Nephron (organoid): Measurements from ENCODE around the gene AGPAT3.

Experiments used
- H3K27ac Mint-ChIP-seq, 3 experiments: 2 replicates each; pipeline ENCODE4 v1.8.0; 2020; ENCODE audit warnings: mixed read lengths in 3 of 3, mild to moderate bottlenecking in 2 of 3, moderate library complexity in 1 of 3
- H3K27me3 Mint-ChIP-seq: 2 replicates; pipeline ENCODE4 v1.8.0; 2021; ENCODE audit warnings: low read depth, mild to moderate bottlenecking, moderate library complexity, mixed read lengths
- H3K36me3 Mint-ChIP-seq: 2 replicates; pipeline ENCODE4 v1.8.0; 2020; ENCODE audit warnings: low read depth, mixed read lengths
- H3K4me1 Mint-ChIP-seq: 2 replicates; pipeline ENCODE4 v1.8.0; 2020; ENCODE audit warnings: mixed read lengths
- H3K4me3 Mint-ChIP-seq, 3 experiments: 2 replicates each; pipeline ENCODE4 v1.8.0; 2020; ENCODE audit warnings: mild to moderate bottlenecking in 3 of 3, mixed read lengths in 3 of 3, moderate library complexity in 2 of 3
- H3K9me3 Mint-ChIP-seq: 2 replicates; pipeline ENCODE4 v1.8.0; 2020; ENCODE audit warnings: mixed read lengths
- TF ChIP-seq, protein P1 (sequence below), 3 experiments: fragments of 200-600 bp; sonication (generic); IDR thresholded peaks; one replicate each; pipeline ENCODE4 v1.5.0; 2021; ENCODE audit warnings: antibody characterized with exemption in 3 of 3; ENCODE audit not compliant: unreplicated experiment in 3 of 3

Gene AGPAT3

DNA sequence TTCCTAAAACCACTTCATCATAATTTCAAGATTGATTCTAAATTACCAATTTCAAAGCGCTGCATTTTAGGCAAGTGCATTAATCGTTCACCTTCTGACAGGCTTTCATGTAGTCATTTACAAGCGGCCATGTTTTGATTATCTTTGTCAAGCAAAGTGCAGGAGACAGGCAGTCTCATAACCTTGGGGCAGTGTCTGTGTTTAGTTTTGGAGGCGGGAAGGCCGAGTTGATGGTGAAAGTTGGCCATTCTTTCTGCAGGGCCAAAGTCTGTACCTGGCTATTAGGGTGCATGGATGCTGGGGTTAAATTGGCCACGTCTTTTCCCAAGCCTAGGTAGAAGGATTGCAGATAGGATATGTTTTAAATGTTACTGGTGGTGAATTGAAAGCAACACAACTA, 2.9 kb downstream of the AGPAT3 start:
- Mint-ChIP-seq H3K27me3 (peaks cover 4% of the 10 kb centered on the region), H3K36me3 (peaks cover 49% of the 10 kb centered on the region)
- TF ChIP-seq, protein P1, sequence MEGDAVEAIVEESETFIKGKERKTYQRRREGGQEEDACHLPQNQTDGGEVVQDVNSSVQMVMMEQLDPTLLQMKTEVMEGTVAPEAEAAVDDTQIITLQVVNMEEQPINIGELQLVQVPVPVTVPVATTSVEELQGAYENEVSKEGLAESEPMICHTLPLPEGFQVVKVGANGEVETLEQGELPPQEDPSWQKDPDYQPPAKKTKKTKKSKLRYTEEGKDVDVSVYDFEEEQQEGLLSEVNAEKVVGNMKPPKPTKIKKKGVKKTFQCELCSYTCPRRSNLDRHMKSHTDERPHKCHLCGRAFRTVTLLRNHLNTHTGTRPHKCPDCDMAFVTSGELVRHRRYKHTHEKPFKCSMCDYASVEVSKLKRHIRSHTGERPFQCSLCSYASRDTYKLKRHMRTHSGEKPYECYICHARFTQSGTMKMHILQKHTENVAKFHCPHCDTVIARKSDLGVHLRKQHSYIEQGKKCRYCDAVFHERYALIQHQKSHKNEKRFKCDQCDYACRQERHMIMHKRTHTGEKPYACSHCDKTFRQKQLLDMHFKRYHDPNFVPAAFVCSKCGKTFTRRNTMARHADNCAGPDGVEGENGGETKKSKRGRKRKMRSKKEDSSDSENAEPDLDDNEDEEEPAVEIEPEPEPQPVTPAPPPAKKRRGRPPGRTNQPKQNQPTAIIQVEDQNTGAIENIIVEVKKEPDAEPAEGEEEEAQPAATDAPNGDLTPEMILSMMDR (IDR thresholded peaks at IDR 0.05; ENCODE audit: unreplicated experiment in 3 of 3) = no peak

DNA sequence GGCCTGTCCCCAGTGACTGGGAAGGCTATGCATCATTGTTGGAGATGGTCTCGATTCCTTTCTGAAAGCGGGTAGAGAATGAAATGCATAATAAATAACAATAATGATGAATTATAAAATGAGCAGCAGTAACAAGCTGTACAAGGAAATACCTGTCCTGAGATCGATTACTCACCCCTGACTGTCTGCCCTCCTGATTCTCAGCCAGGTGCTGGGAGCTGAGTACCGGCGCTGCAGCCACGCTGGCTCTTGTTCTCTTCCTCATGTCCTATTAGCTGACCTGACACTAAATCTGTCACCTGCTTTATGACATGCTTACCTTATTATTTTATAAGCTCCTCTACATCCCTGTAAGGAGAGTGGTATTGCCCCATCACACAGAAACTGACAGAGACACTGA, 3.4 kb downstream of the AGPAT3 start:
- Mint-ChIP-seq H3K9me3 (no peaks in the 10 kb centered on the region), H3K4me3 (peak overlapping the region; percentile 32 to 88 (median 82)), H3K27ac (peak overlapping the region in 2 of 3 experiments; percentile 55 to 81), H3K4me1 (peaks cover 34% of the 10 kb centered on the region), H3K36me3 (peaks cover 54% of the 10 kb centered on the region), H3K27me3 (peaks cover 3% of the 10 kb centered on the region)
- TF ChIP-seq, protein P1 (IDR thresholded peaks at IDR 0.05; ENCODE audit: unreplicated experiment in 3 of 3) = no peak

More for the DNA sequence above, 2.9 kb downstream of the AGPAT3 start:
- Mint-ChIP-seq H3K4me1 (peaks cover 34% of the 10 kb centered on the region), H3K4me3 (peak overlapping the region; percentile 79 to 88 (median 82)), H3K9me3 (no peaks in the 10 kb centered on the region), H3K27ac (peak overlapping the region; percentile 55 to 95 (median 81))

DNA sequence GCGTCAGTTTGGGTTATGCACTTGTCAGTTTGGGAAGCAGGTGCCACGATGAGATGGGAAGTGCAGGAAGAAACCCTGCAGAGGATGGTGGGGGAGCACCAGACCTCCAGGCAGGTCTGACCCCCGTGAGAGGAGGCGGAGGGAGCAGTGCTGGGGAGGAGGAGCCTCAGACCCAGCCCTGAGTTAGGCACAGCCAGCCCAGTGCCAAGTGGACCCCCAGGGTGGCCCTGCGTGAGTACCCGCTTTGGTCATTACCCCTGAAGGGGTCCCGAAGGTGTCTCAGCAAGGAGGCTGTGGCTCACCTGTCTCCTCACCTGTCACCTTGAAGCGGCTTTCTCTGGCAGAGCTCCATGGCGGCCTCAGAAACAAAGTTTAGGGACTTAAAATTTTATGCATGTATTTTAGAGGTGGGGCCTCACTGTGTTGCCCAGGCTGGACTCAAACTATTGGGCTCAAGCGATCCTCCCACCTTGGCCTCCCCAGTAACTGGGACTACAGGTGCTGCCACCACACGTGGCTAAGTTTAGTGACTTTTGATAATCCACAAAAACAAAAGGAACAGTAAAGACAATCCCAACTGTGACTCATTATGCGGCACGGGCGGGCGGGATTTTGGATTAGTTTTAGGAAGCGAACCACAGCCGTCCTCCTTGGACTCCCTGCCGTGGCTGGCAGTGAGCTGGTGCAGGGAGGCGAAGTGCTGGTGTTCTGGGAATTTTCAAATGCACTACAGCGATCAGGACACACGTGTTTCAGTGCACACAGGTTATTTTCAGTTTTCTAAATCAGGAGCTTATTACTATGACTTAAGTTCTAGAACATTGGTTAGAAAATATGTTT, 4.7 kb downstream of the AGPAT3 start:
- no peaks in the 10 kb centered on the region for H3K9me3 Mint-ChIP-seq
- H3K4me1 Mint-ChIP-seq = peaks cover 34% of the 10 kb centered on the region
- no peak overlapping the region for H3K27ac Mint-ChIP-seq
- no peak overlapping the region for H3K4me3 Mint-ChIP-seq
- TF ChIP-seq, protein P1 (IDR thresholded peaks at IDR 0.05; ENCODE audit: unreplicated experiment in 3 of 3) = no peak
- H3K36me3 Mint-ChIP-seq = peaks cover 67% of the 10 kb centered on the region
- H3K27me3 Mint-ChIP-seq = no peaks in the 10 kb centered on the region

DNA sequence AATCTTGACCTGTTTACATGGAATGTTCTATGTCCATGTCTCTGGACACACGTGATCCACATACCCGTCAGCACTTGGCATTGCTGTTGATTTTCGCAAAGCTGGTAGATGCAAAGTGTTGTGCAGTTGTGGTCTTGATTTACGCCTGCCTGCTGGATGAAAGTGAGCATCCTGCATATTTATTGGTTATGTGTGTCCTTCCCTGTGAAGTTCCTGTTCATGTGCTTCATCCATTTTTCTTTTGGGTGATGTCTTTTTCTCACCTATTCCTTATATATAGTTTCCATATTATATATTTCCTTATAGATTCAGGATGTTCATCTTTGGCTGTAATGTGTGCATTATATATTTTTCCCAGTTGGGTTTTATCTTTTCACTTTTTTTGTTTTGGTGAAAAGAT, 6.5 kb downstream of the AGPAT3 start:
- no peaks in the 10 kb centered on the region for H3K27me3 Mint-ChIP-seq
- no peak overlapping the region for H3K4me3 Mint-ChIP-seq
- H3K4me1 Mint-ChIP-seq = peaks cover 29% of the 10 kb centered on the region
- H3K9me3 Mint-ChIP-seq = peaks cover 5% of the 10 kb centered on the region
- H3K36me3 Mint-ChIP-seq = peaks cover 82% of the 10 kb centered on the region
- TF ChIP-seq, protein P1 (IDR thresholded peaks at IDR 0.05; ENCODE audit: unreplicated experiment in 3 of 3) = no peak
- no peak overlapping the region for H3K27ac Mint-ChIP-seq

DNA sequence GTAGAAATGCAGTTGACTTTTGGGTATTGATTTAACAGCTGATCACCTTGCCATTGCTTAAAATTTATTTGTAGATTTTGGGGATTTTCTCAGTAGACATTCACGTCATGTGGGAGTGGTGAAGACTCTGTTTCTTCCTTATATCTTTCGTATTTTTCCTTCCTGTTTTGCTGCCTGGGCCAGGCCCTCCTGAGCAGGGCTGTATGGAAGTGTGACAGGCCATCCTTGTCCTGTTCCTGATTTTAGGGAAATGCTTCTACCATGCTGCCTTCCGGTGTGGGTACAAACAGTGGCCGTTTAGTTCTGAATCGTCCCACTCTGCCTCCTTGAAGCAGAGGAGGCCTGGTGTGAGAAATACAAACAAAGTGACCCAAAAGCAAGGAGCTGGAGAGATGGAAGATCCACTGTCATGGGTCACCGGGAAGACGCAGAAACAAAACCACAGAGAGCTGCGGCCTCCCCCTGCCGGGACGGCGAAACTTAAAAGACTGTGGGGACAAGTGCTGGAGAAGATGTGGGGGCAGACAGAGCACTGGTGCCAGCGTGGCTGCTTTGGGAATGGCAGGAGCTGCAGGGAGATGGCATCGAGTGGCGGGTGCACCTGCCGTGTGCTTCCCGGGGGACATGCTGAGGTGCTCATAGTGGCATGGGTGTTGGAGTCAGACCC, 7.6 kb downstream of the AGPAT3 start:
- H3K4me1 Mint-ChIP-seq = peaks cover 17% of the 10 kb centered on the region
- H3K9me3 Mint-ChIP-seq = peaks cover 5% of the 10 kb centered on the region
- no peak overlapping the region for H3K27ac Mint-ChIP-seq
- H3K27me3 Mint-ChIP-seq = no peaks in the 10 kb centered on the region
- TF ChIP-seq, protein P1 (IDR thresholded peaks at IDR 0.05; ENCODE audit: unreplicated experiment in 3 of 3) = no peak
- peaks cover 77% of the 10 kb centered on the region for H3K36me3 Mint-ChIP-seq
- H3K4me3 Mint-ChIP-seq = no peak overlapping the region
